Activated gamma-delta T cell treated with anti-CD3 and anti-CD28 coated beads, Interleukin-2, amount 50 U/mL, for 16 hours (primary cell): ENCODE measurements around the gene RHBDL1.
"Not testable (repeated sequence)": the region's sequence is repeated elsewhere in the genome, so short reads cannot be mapped to it uniquely, and the experiment has no call there.

ENCODE experiments used
- DNase-seq: peaks from one replicate; pipeline ENCODE4 v3.0.0-alpha.2; 2020; ENCODE audit warnings: low read depth

The RHBDL1 gene

GRCh38 chr16:708019-708418 lies 32.5 kb downstream of the RHBDL1 start:
- no peak for DNase-seq

DNA sequence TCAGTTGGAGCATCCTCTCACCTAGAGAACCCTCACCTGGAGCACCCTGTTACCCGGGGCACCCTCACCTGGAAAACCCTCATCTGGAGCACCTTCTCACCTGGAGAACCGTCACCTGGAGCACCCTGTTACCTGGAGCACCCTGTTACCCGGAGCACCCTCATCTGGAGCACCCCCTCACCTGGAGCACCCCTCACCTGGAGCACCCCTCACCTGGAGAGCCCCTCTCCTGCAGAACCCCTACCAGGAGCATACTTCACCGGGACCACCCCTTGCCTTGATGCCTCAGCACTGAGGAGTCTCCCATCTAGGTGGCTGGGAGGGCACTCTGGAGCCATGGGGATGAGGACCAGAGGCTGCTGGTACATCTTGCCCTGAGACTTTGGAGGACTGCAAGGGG lies 33.5 kb downstream of the RHBDL1 start:
- no peak for DNase-seq

GRCh38 chr16:709566-710499 lies 34.4 kb downstream of the RHBDL1 start:
- no peak for DNase-seq

- no peak for DNase-seq
Observed at GRCh38 chr16:710500-711075, 35.1 kb downstream of the RHBDL1 start.

- DNase-seq: no peak
Observed at GRCh38 chr16:711084-711483, 35.6 kb downstream of the RHBDL1 start.

GRCh38 chr16:711548-712320 lies 36.3 kb downstream of the RHBDL1 start:
- peak; percentile 71 for DNase-seq

- not testable (repeated sequence) for DNase-seq
Observed at GRCh38 chr16:712740-713250, 37.3 kb downstream of the RHBDL1 start.

DNA sequence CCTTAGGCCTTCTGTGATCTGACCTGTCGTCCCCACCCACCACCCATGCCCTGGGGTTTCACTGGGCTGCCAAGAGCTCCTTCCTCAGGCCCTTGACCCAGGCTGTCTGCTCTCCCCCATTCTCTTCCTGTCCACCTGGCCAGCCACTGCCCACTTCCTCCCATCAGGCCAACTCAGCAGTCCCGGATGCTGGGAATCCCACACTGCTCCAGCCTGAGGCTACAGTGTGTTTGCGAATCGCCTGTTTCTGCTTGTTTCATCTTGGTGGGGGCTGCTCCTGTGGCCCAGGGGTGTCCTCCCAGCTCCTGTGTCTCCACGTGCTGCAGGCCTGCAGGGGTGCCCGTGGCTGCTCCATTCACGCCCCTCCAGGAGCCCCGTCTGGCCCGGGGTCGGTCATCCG lies 38.6 kb downstream of the RHBDL1 start:
- no peak for DNase-seq

DNA sequence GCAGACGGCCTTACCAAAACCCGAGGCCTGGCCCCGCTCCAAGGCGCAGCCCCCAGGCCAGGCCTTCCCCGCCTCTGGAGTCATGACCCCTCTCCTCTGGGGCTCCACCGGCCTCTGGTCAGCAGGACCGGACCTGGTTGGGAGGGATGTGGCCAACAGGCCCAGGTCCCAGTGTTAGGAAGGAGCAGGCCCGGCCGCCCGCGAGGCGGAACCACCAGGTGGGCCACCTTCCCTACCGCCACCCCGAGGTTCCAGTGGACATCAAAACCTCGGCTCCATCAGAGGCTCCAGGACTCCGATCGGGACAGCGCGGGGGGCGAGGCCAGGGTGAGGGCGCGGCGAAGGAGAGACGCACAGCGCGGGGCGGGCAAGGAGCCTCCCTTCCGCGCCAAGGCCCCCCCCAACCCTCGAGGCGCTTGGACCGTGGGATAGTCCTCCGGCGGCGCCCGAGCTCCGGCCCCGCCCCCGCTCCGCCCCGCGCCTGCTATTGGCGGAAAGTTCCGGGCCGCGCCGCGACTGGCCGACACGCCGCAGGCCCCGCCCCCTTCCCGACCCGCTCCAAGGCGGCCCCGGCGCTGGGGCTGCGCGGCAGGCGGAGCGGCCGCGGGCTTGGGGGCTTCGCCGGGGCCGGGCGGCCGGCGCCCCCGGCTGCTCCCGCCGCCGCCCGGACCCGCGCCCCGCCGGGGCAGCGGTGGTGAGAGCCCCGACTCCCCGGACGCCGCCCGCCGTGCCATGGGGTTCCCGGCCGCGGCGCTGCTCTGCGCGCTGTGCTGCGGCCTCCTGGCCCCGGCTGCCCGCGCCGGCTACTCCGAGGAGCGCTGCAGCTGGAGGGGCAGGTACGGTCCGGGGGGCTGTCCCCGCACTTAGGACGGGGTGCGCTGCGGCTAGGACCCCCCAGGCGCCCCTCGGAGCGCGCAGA lies 39.3 kb downstream of the RHBDL1 start, which contains the start of gene METRN:
Gene METRN (plus strand): TSS at position 561 of the 919 bp plus-strand sequence. CDS start 172 bp downstream, at position 733.
- peak; percentile 84 for DNase-seq

DNA sequence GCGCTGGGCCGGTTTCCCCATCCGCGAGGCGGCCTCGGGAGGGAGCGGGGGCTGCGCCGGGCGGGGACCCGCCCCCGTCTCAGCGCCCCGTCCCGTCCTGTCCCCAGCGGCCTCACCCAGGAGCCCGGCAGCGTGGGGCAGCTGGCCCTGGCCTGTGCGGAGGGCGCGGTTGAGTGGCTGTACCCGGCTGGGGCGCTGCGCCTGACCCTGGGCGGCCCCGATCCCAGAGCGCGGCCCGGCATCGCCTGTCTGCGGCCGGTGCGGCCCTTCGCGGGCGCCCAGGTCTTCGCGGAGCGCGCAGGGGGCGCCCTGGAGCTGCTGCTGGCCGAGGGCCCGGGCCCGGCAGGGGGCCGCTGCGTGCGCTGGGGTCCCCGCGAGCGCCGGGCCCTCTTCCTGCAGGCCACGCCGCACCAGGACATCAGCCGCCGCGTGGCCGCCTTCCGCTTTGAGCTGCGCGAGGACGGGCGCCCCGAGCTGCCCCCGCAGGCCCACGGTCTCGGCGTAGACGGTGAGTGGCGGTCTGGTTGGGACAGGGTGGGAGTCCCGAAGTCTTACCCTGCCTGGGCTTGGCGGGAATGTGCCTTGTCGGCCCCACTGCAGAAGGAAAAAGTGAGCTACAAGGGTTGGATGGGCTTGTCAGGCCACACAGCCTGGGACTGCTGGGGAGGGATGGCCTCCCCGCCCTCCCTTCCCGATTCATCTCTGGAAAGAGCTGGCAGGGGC lies 40.2 kb downstream of the RHBDL1 start:
- DNase-seq: no peak

GRCh38 chr16:716200-716568 lies 40.7 kb downstream of the RHBDL1 start:
- no peak for DNase-seq

GRCh38 chr16:716768-717325 lies 41.4 kb downstream of the RHBDL1 start:
- no peak for DNase-seq

GRCh38 chr16:717450-718245 lies 42.2 kb downstream of the RHBDL1 start:
- no peak for DNase-seq

DNA sequence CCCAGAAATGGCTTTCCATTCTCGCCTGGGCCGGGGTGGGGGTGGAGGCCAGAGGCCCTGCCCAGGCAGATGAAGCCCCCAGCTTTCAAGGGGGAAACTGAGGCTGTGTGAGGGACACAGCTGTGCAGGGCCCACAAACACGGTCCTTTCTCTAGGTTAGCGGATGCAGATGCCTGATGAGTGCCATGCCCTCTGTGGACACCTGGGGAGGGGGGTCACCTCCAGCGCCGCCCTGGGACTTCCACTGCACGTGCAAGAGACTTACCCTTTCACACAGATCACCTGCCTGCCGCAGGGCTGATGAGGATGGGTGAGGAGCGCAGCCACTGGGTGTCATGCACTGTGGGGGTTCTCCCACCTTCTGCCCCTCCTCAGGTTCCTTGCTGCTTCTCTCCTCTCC lies 42.9 kb downstream of the RHBDL1 start:
- no peak for DNase-seq

- no peak for DNase-seq
Observed at GRCh38 chr16:718922-719321, 43.5 kb downstream of the RHBDL1 start.

DNA sequence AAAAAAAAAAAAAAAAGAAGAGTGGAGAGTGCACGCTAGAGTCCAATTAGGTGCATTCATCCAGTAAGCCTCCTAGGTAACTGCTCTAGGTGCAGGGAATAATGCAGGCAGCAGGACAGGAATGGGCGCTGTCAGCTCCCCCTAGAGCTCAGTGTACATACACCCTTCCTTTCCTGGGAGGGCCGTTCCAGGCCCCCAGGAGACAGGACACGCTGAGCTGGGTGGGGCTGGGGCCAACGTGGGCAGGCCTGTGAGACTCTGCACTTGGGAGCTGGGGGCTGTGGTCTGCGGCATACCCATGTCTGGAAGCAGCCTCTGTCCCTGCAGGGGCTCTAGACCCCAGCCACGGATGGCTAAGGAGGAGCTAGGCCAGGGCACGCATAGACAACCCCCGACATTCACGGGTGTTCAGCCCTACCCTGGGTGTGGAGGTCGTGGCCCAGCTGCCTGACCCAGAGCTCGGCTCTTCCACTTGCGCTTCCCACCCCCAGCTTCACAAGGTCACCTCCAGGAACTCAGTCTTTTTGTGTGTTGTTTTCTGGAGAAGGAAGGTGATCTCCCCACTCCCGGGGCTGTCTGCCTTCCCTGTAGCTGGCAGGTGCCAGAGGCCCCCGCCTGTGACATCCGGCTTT lies 44.5 kb downstream of the RHBDL1 start:
- no peak for DNase-seq

DNA sequence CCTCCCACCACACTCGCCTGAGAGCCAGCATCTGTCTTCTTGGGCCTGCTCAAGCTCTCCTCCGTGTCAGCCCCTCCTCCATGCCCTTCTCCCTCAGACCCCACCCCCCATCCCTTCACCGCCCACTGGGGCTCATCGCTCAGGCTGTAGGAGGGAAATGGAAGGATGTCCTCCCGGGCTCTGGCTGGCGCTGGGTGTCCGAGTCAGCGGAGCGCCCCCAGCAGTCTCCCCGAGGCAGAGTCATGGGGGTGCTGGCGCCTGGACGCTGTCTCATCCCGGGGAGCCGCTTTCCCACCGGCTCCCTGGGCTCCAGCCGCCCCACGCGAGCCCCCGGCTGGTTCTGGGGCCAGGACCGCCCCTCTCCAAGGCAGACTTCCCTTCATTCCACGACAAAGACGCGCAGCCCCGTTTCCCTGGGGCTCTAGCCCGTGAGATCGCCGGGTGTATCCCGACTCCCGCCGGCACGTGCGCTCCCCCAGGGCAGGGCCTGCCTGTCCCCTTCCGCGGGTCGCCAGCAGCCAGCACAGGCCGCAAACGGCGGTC lies 45.0 kb downstream of the RHBDL1 start:
- no peak for DNase-seq

DNA sequence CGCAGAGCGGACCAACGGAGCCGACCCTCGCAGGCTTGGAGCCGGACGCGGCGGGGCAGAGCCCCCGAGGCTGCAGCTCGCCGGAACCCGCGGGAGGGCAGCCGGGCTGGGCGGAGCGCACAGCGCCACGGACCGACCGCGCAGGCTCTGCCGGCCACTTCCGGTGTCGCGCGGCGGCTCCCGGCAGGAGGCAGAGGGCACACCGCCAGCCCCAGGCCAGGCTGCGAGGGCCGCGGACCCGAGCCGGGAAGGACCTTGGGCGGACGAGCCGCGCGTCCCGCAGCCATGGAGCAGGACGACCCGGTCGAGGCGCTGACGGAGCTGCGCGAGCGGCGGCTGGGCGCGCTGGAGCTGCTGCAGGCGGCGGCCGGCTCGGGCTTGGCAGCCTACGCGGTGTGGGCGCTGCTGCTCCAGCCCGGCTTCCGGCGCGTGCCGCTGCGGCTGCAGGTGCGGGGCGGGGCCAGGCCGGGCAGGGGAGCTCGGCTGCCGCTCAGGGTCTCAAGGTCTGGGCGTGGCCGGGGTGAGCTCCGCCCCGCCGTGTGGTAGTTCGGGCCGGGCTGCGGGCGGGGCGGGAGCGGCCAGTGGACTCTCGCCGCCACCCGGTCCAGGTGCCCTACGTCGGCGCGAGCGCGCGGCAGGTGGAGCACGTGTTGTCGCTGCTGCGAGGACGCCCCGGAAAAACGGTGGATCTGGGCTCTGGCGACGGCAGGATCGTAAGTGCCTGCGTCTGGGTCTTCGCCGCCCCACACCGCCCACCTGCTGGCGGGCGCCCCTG lies 45.7 kb downstream of the RHBDL1 start, which contains the start of gene ANTKMT:
Gene ANTKMT (plus strand): TSS at position 157 of the 775 bp plus-strand sequence. CDS start 129 bp downstream, at position 286.
- DNase-seq: peak; percentile 52
